PC-3 (cell line): ENCODE data around the gene ERBB2. TPM values are rescaled to one million over a fixed set of nuclear protein-coding genes. Genes with fewer than 3 reads are reported as not detected.
"Not testable (repeated sequence)": the region's sequence is repeated elsewhere in the genome, so short reads cannot be mapped to it uniquely, and the experiment has no call there.

Experiments
- ATAC-seq: fragments of 200-7000 bp; cut with Tn5 transposase; 2 replicates; pipeline ENCODE4 v1.9.1; 2020; ENCODE audit warnings: mild to moderate bottlenecking, moderate library complexity
- BruUV-seq: library from RNA; stranded (reverse); fragments of 400-500 nt; replicated peaks from 2 replicates; lab custom pipeline; 2021; lab: Mats Ljungman, UMichigan
- CTCF ChIA-PET: fragments of 300-600 bp; sonication (Branson Sonifier 250); formaldehyde crosslinking; loops from one replicate; lab custom pipeline; 2022; ENCODE audit warnings: antibody characterized with exemption; lab: Charles Lee
- POLR2A ChIA-PET: fragments of 300-600 bp; sonication (Branson Sonifier 250); formaldehyde crosslinking; loops from one replicate; lab custom pipeline; 2022; ENCODE audit warnings: antibody characterized with exemption; ENCODE audit not compliant: unreplicated experiment; lab: Charles Lee
- DNase-seq: peaks from one replicate; pipeline ENCODE4 v3.0.0-alpha.2; 2015
- H2AFZ ChIP-seq: fragments of 300-600 bp; sonication (generic); 2 replicates; pipeline ENCODE4 v1.6.0; 2016; ENCODE audit warnings: antibody characterized with exemption, low read length
- H3F3A ChIP-seq: fragments of 300-600 bp; sonication (generic); one replicate; pipeline ENCODE4 v1.6.0; 2017; ENCODE audit warnings: antibody characterized with exemption, low read length, control low read depth, mild to moderate bottlenecking; ENCODE audit not compliant: unreplicated experiment
- H3K27ac ChIP-seq: fragments of 300-600 bp; sonication (generic); 2 replicates; pipeline ENCODE4 v1.5.1; 2016; ENCODE audit warnings: mild to moderate bottlenecking, low read length
- H3K27me3 ChIP-seq: fragments of 300-600 bp; sonication (generic); 2 replicates; pipeline ENCODE4 v1.6.1; 2016; ENCODE audit warnings: low read length, mixed read lengths
- H3K36me3 ChIP-seq: fragments of 300-600 bp; sonication (generic); 2 replicates; pipeline ENCODE4 v1.6.1; 2016; ENCODE audit warnings: low read depth, mixed run types, low read length, mixed read lengths
- H3K4me1 ChIP-seq: fragments of 300-600 bp; sonication (generic); 2 replicates; pipeline ENCODE4 v1.5.1; 2016; ENCODE audit warnings: low read length; ENCODE audit not compliant: insufficient read depth
- H3K4me2 ChIP-seq: fragments of 300-600 bp; sonication (generic); 2 replicates; pipeline ENCODE4 v1.6.0; 2016; ENCODE audit warnings: low read length
- H3K4me3 ChIP-seq: fragments of 300-600 bp; sonication (generic); 2 replicates; pipeline ENCODE4 v1.5.1; 2016; ENCODE audit warnings: mild to moderate bottlenecking, low read length, mixed read lengths
- H3K79me2 ChIP-seq: fragments of 300-600 bp; sonication (generic); 2 replicates; pipeline ENCODE4 v1.6.1; 2017; ENCODE audit warnings: low read length, mixed read lengths
- H3K9ac ChIP-seq: fragments of 300-600 bp; sonication (generic); 2 replicates; pipeline ENCODE4 v1.6.0; 2016; ENCODE audit warnings: mild to moderate bottlenecking, low read length
- H3K9me2 ChIP-seq: fragments of 300-600 bp; sonication (generic); replicated peaks from 2 replicates; pipeline ENCODE4 v1.6.1; 2016; ENCODE audit warnings: mixed run types, low read length, mixed read lengths
- H3K9me3 ChIP-seq: fragments of 300-600 bp; sonication (generic); 2 replicates; pipeline ENCODE4 v1.6.1; 2016; ENCODE audit warnings: low read length, mixed read lengths
- H4K20me1 ChIP-seq: fragments of 300-600 bp; sonication (generic); 2 replicates; pipeline ENCODE4 v1.6.1; 2016; ENCODE audit warnings: low read length, mixed read lengths
- EZH2 ChIP-seq: fragments of 300-600 bp; sonication (generic); IDR thresholded peaks from one replicate; pipeline ENCODE4 v1.6.1; 2017; ENCODE audit warnings: antibody characterized with exemption, mild to moderate bottlenecking, low read length; ENCODE audit not compliant: unreplicated experiment
- EZH2phosphoT487 ChIP-seq: fragments of 300-600 bp; sonication (generic); IDR thresholded peaks from 2 replicates; pipeline ENCODE4 v1.6.1; 2018; ENCODE audit warnings: mild to moderate bottlenecking, antibody characterized with exemption, low read length, borderline replicate concordance
- intact Hi-C: fragments of 100-400 bp; cut with micrococcal nuclease; formaldehyde crosslinking; loops from 2 replicates; pipeline ENCODE4 v1.9.0; 2023
- total RNA-seq: library from RNA; depleted of rRNA; stranded (reverse); fragments of >200 nt; gene quantifications from 2 replicates; pipeline ENCODE4 v1.2.3, GENCODE V29; 2014
- TF ChIP-seq, protein P1 (sequence below): fragments of 300-600 bp; sonication (generic); conservative IDR thresholded peaks from 2 replicates; pipeline ENCODE4 v1.5.1; 2017; ENCODE audit warnings: antibody characterized with exemption, low read depth, mild to moderate bottlenecking, low read length

ERBB2 gene
- total RNA-seq, 1 experiment from 2014 or later: 36.2 TPM

DNA sequence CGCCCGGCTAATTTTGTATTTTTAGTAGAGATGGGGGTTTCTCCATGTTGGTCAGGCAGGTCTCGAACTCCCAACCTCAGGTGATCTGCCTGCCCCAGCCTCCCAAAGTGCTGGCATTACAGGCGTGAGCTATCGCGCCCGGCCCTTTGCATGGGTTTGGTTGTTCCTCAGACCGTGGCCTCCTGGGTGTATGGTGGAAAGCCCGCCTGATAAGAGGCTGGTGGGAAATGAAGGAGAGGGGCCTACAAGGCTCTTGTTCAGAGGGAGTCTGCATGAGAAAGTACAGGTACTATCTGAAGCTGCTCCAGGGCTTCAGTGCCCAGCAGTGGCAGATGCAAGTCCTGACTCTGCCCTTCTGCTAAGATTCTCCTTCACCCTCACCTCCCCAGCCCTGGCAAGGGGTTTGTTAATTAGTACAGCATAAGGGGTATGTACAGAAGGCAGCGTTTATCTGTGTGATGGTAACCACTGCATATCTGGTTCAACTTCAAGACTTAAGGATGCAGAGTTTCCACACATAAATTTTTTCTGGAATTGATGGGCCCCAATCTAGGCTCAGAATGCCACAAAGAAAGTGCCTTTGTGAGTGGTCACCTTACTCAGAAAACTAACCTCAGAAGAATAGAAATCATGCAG is 62.1 kb downstream of the ERBB2 start:
- ChIA-PET CTCF (no interaction called here), POLR2A (no interaction called here)
- intact Hi-C loops: no loop called here
- ATAC-seq (no peak), DNase-seq (no peak)
- Histone ChIP-seq H3K9me2 (no peaks in the 10 kb centered on the region), H3K4me3 (no peak overlapping the region), H3K36me3 (no peaks in the 10 kb centered on the region), H3K27ac (no peak overlapping the region), H3K9ac (no peak overlapping the region), H2AFZ (no peak overlapping the region), H4K20me1 (no peaks in the 10 kb centered on the region), H3K4me2 (no peak overlapping the region), H3K4me1 (no peaks in the 10 kb centered on the region), H3F3A (no peaks in the 10 kb centered on the region), H3K79me2 (no peaks in the 10 kb centered on the region), H3K9me3 (no peaks in the 10 kb centered on the region), H3K27me3 (peaks cover 11% of the 10 kb centered on the region; the same call in 1 of the 2 replicates)
- no TSS peak for BruUV-seq
- TF ChIP-seq EZH2phosphoT487: no peak
- no peak for TF ChIP-seq EZH2
- TF ChIP-seq, protein P1, sequence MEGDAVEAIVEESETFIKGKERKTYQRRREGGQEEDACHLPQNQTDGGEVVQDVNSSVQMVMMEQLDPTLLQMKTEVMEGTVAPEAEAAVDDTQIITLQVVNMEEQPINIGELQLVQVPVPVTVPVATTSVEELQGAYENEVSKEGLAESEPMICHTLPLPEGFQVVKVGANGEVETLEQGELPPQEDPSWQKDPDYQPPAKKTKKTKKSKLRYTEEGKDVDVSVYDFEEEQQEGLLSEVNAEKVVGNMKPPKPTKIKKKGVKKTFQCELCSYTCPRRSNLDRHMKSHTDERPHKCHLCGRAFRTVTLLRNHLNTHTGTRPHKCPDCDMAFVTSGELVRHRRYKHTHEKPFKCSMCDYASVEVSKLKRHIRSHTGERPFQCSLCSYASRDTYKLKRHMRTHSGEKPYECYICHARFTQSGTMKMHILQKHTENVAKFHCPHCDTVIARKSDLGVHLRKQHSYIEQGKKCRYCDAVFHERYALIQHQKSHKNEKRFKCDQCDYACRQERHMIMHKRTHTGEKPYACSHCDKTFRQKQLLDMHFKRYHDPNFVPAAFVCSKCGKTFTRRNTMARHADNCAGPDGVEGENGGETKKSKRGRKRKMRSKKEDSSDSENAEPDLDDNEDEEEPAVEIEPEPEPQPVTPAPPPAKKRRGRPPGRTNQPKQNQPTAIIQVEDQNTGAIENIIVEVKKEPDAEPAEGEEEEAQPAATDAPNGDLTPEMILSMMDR: no peak

DNA sequence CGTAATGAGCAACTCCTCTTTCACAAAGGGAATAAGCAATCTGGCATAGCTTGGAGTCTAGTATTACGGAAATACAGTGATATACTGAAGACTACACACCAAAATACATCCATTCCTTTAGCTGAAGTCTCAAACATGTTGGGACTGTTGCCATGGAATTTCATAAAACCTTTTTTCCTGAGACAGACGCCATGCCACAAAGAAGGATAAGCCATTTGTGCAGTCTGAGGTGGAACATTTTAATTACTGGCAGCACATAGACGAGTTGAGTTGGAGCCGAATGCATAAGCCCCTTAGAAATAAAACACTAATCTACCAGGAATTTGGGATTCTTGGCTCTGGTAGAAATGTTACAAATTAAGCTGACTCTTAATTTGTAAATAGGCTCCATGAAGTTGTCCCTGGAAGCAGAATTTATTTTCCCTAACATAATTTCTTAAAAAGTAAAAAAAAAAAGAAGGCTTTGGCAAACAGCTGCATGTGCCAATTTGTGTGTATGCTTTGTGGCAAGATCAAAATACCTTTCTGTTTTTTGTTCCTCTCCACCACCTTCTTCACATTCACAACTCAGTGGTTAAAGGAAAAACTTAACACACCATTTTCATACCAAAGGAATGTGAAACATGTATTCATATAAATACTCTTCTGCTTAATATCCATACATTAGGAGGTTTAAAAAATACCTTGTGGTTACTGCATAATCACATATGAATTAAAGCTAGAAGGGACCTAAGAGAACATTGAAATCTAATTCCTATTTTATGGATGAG is 63.4 kb downstream of the ERBB2 start:
- Histone ChIP-seq H3K27ac (no peak overlapping the region), H3K27me3 (peaks cover 11% of the 10 kb centered on the region; the same call in 1 of the 2 replicates), H3K79me2 (no peaks in the 10 kb centered on the region), H4K20me1 (no peaks in the 10 kb centered on the region), H3K9me3 (no peaks in the 10 kb centered on the region), H3K36me3 (no peaks in the 10 kb centered on the region), H2AFZ (no peak overlapping the region), H3K9me2 (no peaks in the 10 kb centered on the region), H3K4me3 (no peak overlapping the region), H3K9ac (no peak overlapping the region), H3K4me2 (no peak overlapping the region), H3F3A (no peaks in the 10 kb centered on the region), H3K4me1 (no peaks in the 10 kb centered on the region)
- ChIA-PET POLR2A (interaction anchor here (0.5 kb wide), 1 partner anchor 25 kb away, joined by 3 read pairs; no protein-coding TSS in a partner anchor), CTCF (no interaction called here)
- TF ChIP-seq, protein P1: no peak
- TF ChIP-seq EZH2 (no peak), EZH2phosphoT487 (no peak)
- intact Hi-C loops: no loop called here
- no TSS peak for BruUV-seq
- ATAC-seq: no peak
- peak; percentile 22 for DNase-seq

DNA sequence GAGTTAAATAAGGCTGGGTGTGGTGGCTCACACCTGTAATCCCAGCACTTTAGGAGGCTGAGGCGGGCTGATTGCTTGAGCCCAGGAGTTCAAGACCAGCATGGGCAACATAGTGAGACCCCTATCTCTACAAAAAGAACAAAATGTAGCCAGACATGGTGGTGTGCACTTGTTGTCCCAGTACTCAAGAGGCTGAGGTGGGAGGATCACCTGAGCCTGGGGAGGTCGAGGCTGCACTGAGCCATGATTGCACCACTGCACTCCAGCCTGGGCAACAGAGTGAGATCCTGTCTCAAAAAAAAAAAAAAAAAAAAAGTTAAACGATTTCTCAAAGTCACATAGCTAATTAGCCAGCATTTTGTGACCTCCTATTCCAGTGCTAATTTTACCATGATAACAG is 64.3 kb downstream of the ERBB2 start:
- CTCF ChIA-PET, H3K4me2 ChIP-seq, H3K9ac ChIP-seq, H4K20me1 ChIP-seq, H2AFZ ChIP-seq, H3K9me2 ChIP-seq, H3K9me3 ChIP-seq, H3K79me2 ChIP-seq, H3K36me3 ChIP-seq, ATAC-seq, intact Hi-C loops, H3K4me1 ChIP-seq, POLR2A ChIA-PET, H3K27ac ChIP-seq, H3K4me3 ChIP-seq, DNase-seq, BruUV-seq, H3F3A ChIP-seq: not testable (repeated sequence)
- peaks cover 11% of the 10 kb centered on the region; the same call in 1 of the 2 replicates for H3K27me3 ChIP-seq
